Measurements from ENCODE around the gene VPS37C. TPM values are rescaled to one million over a fixed set of nuclear protein-coding genes. Genes with fewer than 3 reads are reported as not detected.

The VPS37C gene
- total and polyA plus RNA-seq, 2 experiments from 2014 or later = 13.1 to 13.4 TPM

DNA sequence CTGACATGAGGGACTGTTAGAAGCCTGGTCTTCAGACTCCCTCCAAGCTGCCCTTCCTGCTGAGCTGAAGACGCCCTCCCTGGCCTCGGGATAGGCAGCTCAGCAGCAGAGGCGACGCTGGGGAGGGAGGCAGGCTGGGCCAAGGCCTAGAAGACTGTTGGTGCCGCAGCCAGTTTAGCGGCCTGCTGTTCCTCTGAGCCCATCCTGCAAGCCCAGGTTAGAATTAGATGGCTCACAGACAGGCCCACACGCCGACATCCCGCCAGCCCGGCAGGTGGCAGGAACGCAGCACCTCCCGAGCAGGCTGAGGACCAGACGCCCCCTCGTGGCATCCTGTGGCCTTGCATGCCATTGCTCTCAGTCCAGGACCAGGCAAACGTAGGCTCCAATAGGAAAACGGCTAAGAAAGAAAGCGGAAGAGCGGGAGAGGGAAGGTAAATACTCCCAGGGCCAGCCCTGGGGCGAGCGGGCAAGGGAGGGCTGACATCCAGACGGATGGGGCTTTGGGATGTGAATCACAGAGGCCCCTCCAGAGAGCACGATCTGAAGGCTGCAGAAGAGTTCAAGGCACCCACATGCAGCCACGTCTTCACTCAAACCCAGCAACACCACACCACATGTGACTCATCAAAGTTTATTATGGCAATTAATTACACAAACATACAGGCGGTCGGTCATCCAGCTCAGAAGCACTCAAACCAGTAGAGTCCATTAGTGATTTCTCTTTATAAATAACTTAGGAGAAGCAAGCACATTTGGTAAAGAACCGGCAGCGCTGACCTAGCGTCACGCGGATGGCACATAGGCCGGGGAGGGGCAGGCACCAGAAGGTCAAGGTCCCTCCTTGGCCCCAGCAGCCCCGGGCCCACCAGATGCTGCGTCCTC is 31.3 kb downstream of the VPS37C start:
- Histone ChIP-seq H3K9me2 (ENCODE audit: insufficient read depth) (no peaks in the 10 kb centered on the region), H3K36me3 (ENCODE audit: low read depth) (no peaks in the 10 kb centered on the region), H3K9me3 (ENCODE audit: low read depth) (no peaks in the 10 kb centered on the region), H3K4me3 (peak overlapping the region; percentile 21; the same call in 1 of the 2 replicates), H3K27ac (peak overlapping the region; percentile 57), H3K4me1 (ENCODE audit: insufficient read depth) (0 out of 2 replicates have a peak, but pooled peaks cover 2% of the 10 kb centered on the region), H4K20me1 (ENCODE audit: insufficient read depth) (no peaks in the 10 kb centered on the region), H3K27me3 (replicated peaks; ENCODE audit: insufficient read depth) (no peaks in the 10 kb centered on the region), H3K4me2 (ENCODE audit: unreplicated experiment) (peak overlapping the region; percentile 32), H3K9ac (peak overlapping the region; percentile 64), H2AFZ (peak overlapping the region; percentile 70), H3F3A (ENCODE audit: insufficient read depth) (peaks cover 20% of the 10 kb centered on the region), H3K79me2 (ENCODE audit: insufficient read depth) (no peaks in the 10 kb centered on the region)
- no peak for TF ChIP-seq EZH2 (IDR thresholded peaks at IDR 0.05; ENCODE audit: insufficient read depth, poor library complexity, severe bottlenecking)
- no peak for TF ChIP-seq EZH2phosphoT487 (IDR thresholded peaks at IDR 0.05; ENCODE audit: insufficient read depth, low read depth)
- DNase-seq = peak; percentile 84
- WGBS, 2 experiments (ENCODE audit: low coverage in 1 of 2, low lambda C conversion rate in 2 of 2, missing lambda C conversion rate in 2 of 2) = 29 to 33% methylated on average over 33 of the region's 33 CpGs
- in situ Hi-C loops (cut with MboI) = no loop called here

DNA sequence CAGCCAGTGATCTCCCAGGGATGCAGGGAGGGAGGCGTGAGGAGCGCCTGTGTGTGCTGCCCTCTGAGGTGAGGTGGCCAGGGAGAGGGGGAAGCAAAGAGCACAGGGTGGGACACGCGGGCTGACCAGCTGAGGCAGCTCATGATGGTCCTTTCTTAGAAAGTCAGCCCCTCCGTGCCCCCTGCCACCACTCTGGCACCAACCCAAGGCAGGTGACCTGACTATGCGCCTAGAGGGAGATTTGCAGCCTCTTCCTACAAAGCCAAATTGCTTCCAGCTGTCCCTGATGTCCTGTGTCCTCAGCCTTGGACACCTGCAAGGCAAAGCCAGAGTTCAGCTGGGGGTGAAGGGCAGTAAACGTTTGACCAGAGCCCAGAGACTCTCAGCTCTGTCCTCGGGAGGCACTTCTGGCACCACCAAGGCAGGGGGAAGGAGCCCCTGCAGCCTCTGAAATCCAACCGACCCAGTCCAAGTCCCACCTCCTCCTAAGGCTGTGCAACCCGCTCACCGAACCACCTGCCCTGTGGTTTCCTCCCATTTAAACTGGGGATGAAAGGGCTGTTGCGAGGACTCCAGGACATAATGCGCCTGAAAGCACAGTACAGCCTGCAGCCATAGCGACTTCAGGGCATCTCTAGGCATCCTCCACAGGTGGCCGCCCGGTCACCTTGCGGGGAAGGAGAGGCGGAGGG is 32.1 kb downstream of the VPS37C start:
- in situ Hi-C loops (cut with MboI) = no loop called here
- no peak overlapping the region for H3K4me2 ChIP-seq (ENCODE audit: unreplicated experiment)
- 83 to 87% methylated on average over 11 to 18 of the region's 18 CpGs for WGBS, 2 experiments (ENCODE audit: low coverage in 1 of 2, low lambda C conversion rate in 2 of 2, missing lambda C conversion rate in 2 of 2)

DNA sequence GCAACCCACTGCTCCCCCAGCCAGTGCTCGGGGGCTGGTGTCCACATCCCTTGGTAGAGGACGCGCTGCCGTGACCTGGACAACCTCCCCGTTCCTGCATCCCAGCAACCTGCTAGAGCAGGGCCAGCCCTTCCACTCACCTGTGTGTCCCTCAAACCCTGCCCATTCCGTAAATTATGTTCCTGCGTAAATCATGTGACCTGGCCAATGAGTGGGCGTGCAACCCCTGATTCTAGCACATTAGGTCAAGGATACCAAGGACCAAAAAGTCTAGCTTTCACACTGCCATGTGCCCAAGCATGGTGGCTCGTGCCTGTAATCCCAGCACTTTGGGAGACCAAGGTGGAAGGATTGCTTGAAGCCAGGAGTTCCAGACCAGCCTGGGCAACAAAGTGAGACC is 33.2 kb downstream of the VPS37C start:
- Histone ChIP-seq H3K4me2 (ENCODE audit: unreplicated experiment) (no peak overlapping the region), H3K27me3 (replicated peaks; ENCODE audit: insufficient read depth) (no peaks in the 10 kb centered on the region), H3K9me2 (ENCODE audit: insufficient read depth) (no peaks in the 10 kb centered on the region), H3K36me3 (ENCODE audit: low read depth) (no peaks in the 10 kb centered on the region), H3K9ac (no peak overlapping the region), H3K9me3 (ENCODE audit: low read depth) (no peaks in the 10 kb centered on the region), H2AFZ (no peak overlapping the region), H3K4me1 (ENCODE audit: insufficient read depth) (0 out of 2 replicates have a peak, but pooled peaks cover 2% of the 10 kb centered on the region), H4K20me1 (ENCODE audit: insufficient read depth) (no peaks in the 10 kb centered on the region), H3K27ac (no peak overlapping the region), H3F3A (ENCODE audit: insufficient read depth) (peaks cover 20% of the 10 kb centered on the region), H3K79me2 (ENCODE audit: insufficient read depth) (no peaks in the 10 kb centered on the region), H3K4me3 (no peak overlapping the region)
- TF ChIP-seq EZH2 (IDR thresholded peaks at IDR 0.05; ENCODE audit: insufficient read depth, poor library complexity, severe bottlenecking) = no peak
- in situ Hi-C loops (cut with MboI) = no loop called here
- WGBS, 2 experiments (ENCODE audit: low coverage in 1 of 2, low lambda C conversion rate in 2 of 2, missing lambda C conversion rate in 2 of 2) = 92 to 95% methylated on average over 9 of the region's 9 CpGs
- DNase-seq = no peak

More for the DNA sequence above, 32.1 kb downstream of the VPS37C start:
- DNase-seq = no peak
- Histone ChIP-seq H3K9ac (no peak overlapping the region), H3K4me1 (ENCODE audit: insufficient read depth) (0 out of 2 replicates have a peak, but pooled peaks cover 2% of the 10 kb centered on the region), H3K79me2 (ENCODE audit: insufficient read depth) (no peaks in the 10 kb centered on the region), H3K36me3 (ENCODE audit: low read depth) (no peaks in the 10 kb centered on the region), H3K27ac (no peak overlapping the region), H3K9me3 (ENCODE audit: low read depth) (no peaks in the 10 kb centered on the region), H2AFZ (no peak overlapping the region), H3F3A (ENCODE audit: insufficient read depth) (peaks cover 20% of the 10 kb centered on the region), H3K9me2 (ENCODE audit: insufficient read depth) (no peaks in the 10 kb centered on the region), H4K20me1 (ENCODE audit: insufficient read depth) (no peaks in the 10 kb centered on the region), H3K4me3 (no peak overlapping the region), H3K27me3 (replicated peaks; ENCODE audit: insufficient read depth) (no peaks in the 10 kb centered on the region)
- TF ChIP-seq EZH2 (IDR thresholded peaks at IDR 0.05; ENCODE audit: insufficient read depth, poor library complexity, severe bottlenecking) (no peak), EZH2phosphoT487 (IDR thresholded peaks at IDR 0.05; ENCODE audit: insufficient read depth, low read depth) (no peak)

DNA sequence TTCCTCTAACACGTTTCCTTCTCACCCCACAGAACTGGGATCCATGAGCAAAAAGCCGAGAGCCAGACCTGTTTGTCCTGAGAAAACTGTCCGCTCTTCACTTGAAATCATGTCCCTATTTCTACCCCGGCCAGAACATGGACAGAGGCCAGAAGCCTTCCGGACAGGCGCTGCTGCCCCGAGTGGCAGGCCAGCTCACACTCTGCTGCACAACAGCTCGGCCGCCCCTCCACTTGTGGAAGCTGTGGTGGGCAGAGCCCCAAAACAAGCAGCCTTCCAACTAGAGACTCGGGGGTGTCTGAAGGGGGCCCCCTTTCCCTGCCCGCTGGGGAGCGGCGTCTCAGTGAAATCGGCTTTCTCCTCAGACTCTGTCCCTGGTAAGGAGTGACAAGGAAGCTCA is 35.0 kb downstream of the VPS37C start:
- no peak overlapping the region for H3K27ac ChIP-seq
- H3F3A ChIP-seq (ENCODE audit: insufficient read depth) = peaks cover 20% of the 10 kb centered on the region
- DNase-seq = no peak
- H3K36me3 ChIP-seq (ENCODE audit: low read depth) = no peaks in the 10 kb centered on the region
- no peak overlapping the region for H3K4me2 ChIP-seq (ENCODE audit: unreplicated experiment)
- H3K27me3 ChIP-seq (replicated peaks; ENCODE audit: insufficient read depth) = no peaks in the 10 kb centered on the region
- WGBS, 2 experiments (ENCODE audit: low coverage in 1 of 2, low lambda C conversion rate in 2 of 2, missing lambda C conversion rate in 2 of 2) = 39 to 50% methylated on average over 14 of the region's 14 CpGs
- H2AFZ ChIP-seq = no peak overlapping the region
- no peaks in the 10 kb centered on the region for H3K9me2 ChIP-seq (ENCODE audit: insufficient read depth)
- in situ Hi-C loops (cut with MboI) = no loop called here
- TF ChIP-seq EZH2phosphoT487 (IDR thresholded peaks at IDR 0.05; ENCODE audit: insufficient read depth, low read depth) (no peak), EZH2 (IDR thresholded peaks at IDR 0.05; ENCODE audit: insufficient read depth, poor library complexity, severe bottlenecking) (no peak)
- H3K4me3 ChIP-seq = no peak overlapping the region
- 0 out of 2 replicates have a peak, but pooled peaks cover 2% of the 10 kb centered on the region for H3K4me1 ChIP-seq (ENCODE audit: insufficient read depth)
- H3K9me3 ChIP-seq (ENCODE audit: low read depth) = no peaks in the 10 kb centered on the region
- H3K79me2 ChIP-seq (ENCODE audit: insufficient read depth) = no peaks in the 10 kb centered on the region
- H4K20me1 ChIP-seq (ENCODE audit: insufficient read depth) = no peaks in the 10 kb centered on the region
- no peak overlapping the region for H3K9ac ChIP-seq
